Stomach (tissue), 9 donors: ENCODE data around the gene PHF23. TPM values are rescaled to one million over a fixed set of nuclear protein-coding genes. Genes with fewer than 3 reads are reported as not detected.
A peak's percentile ranks its signal among the peaks of the same experiment; 100 is the strongest.

Experiments
- DNase-seq, 2 donors: peaks; one replicate each; pipeline versions ENCODE4 v3.0.0 to v3.0.0-alpha.2; 2013 to 2019
- H3K27ac ChIP-seq, 5 donors: fragments of 200-600 bp in 4 of 5; sonication (generic) in 4 of 5; one replicate each; pipeline ENCODE4 v1.5.1; 2013 to 2019; ENCODE audit warnings: mild to moderate bottlenecking in 1 of 5, moderate library complexity in 1 of 5
- H3K27me3 ChIP-seq, 3 donors: fragments of 200-600 bp; sonication (generic); one replicate each; pipeline ENCODE4 v1.5.1; 2017 to 2019; ENCODE audit warnings: mixed run types in 1 of 3
- H3K36me3 ChIP-seq, 4 donors: fragments of 200-600 bp; sonication (generic); 1 replicate in 3 of 4; 2 replicates in 1 of 4; pipeline ENCODE4 v1.5.1; 2016 to 2019
- H3K4me1 ChIP-seq, 4 donors: fragments of 200-600 bp; sonication (generic); one replicate each; pipeline ENCODE4 v1.5.1; 2016 to 2019
- H3K4me3 ChIP-seq, 4 donors: fragments of 200-600 bp; sonication (generic) in 3 of 4; one replicate each; pipeline ENCODE4 v1.5.1; 2016 to 2019; ENCODE audit warnings: mild to moderate bottlenecking in 1 of 4
- H3K9me3 ChIP-seq, 4 donors: fragments of 200-600 bp; sonication (generic); one replicate each; pipeline ENCODE4 v1.5.1; 2016 to 2019
- EP300 ChIP-seq: sonication (generic); formaldehyde crosslinking; IDR thresholded peaks from one replicate; pipeline ENCODE4 v1.6.1; 2017; ENCODE audit warnings: antibody characterized with exemption
- POLR2A ChIP-seq, 4 donors: fragments of 450-650 bp; IDR thresholded peaks; one replicate each; pipeline ENCODE4 v1.6.1; 2016; ENCODE audit warnings: antibody characterized with exemption in 4 of 4, control low read depth in 2 of 4, mild to moderate bottlenecking in 1 of 4, moderate library complexity in 1 of 4
- POLR2AphosphoS5 ChIP-seq, 3 donors: sonication (generic); formaldehyde crosslinking; IDR thresholded peaks; one replicate each; pipeline ENCODE4 v1.6.1; 2016; ENCODE audit warnings: antibody characterized with exemption in 3 of 3
- WGBS, 5 donors: extraction: QIAGEN DNeasy Blood & Tissue Kit in 3 of 5; methylation state at CpG; one replicate each; pipeline versions ENCODE4 v1.1.5 to v1.1.7; 2013 to 2018; 5-methylcytosine and 5-hydroxymethylcytosine counted together
- intact Hi-C: fragments of 100-400 bp; cut with DNase I; formaldehyde crosslinking; loops from one replicate; pipeline ENCODE4 v1.15.1; 2023; ENCODE audit warnings: low total_unique reads
- polyA plus RNA-seq, 3 donors: library from polyadenylated mRNA; stranded (reverse); fragments of 200-250 nt; gene quantifications; one replicate each; pipeline ENCODE4 v1.2.3, GENCODE V29; 2013
- total RNA-seq, 5 donors: library from RNA; depleted of rRNA; stranded (reverse); fragments of >200 nt; gene quantifications; one replicate each; pipeline versions ENCODE4 v1.1.0 to v1.2.3, GENCODE V29; 2014 to 2016
- TF ChIP-seq, protein P1 (sequence below), 7 experiments: fragments of 450-650 bp in 4 of 7; fragments of 200-600 bp in 3 of 7; sonication (generic) in 3 of 7; IDR thresholded peaks; one replicate each; pipeline ENCODE4 v1.5.1; 2016 to 2019; ENCODE audit warnings: antibody characterized with exemption in 7 of 7, control low read depth in 2 of 7, mild to moderate bottlenecking in 1 of 7
- donor health status: healthy with polysubstance abuse.
- donor health status: Bipolar disorder and iron deficiency.
- donor health status: healthy.

The PHF23 gene
- total and polyA plus RNA-seq, 8 donors = 5.2 to 27.2 (median 21.4) TPM

DNA sequence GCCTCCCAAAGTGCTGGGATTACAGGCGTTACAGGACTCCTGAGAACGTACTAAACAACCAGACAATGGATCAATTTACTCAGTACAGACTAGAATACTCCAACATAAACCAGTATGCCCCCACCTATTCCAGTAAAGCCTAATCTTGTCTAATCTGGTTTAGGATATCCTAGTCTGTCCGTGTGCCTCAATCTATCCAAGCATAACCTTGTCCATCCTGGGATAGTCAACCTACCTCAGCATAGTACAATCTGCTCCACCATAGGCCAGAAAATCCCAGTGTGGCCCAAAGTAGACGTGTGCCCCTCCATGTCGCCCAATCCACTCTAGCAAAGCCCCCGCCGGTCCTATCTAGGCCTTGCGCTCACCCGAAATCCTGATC lies 5.6 kb downstream of the PHF23 start:
- no peak for TF ChIP-seq POLR2A (IDR thresholded peaks at IDR 0.05)
- TF ChIP-seq POLR2AphosphoS5 (IDR thresholded peaks at IDR 0.05) = no peak
- TF ChIP-seq, protein P1, sequence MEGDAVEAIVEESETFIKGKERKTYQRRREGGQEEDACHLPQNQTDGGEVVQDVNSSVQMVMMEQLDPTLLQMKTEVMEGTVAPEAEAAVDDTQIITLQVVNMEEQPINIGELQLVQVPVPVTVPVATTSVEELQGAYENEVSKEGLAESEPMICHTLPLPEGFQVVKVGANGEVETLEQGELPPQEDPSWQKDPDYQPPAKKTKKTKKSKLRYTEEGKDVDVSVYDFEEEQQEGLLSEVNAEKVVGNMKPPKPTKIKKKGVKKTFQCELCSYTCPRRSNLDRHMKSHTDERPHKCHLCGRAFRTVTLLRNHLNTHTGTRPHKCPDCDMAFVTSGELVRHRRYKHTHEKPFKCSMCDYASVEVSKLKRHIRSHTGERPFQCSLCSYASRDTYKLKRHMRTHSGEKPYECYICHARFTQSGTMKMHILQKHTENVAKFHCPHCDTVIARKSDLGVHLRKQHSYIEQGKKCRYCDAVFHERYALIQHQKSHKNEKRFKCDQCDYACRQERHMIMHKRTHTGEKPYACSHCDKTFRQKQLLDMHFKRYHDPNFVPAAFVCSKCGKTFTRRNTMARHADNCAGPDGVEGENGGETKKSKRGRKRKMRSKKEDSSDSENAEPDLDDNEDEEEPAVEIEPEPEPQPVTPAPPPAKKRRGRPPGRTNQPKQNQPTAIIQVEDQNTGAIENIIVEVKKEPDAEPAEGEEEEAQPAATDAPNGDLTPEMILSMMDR (IDR thresholded peaks at IDR 0.05) = no peak
- TF ChIP-seq EP300 = no peak
- Histone ChIP-seq H3K36me3 (peaks cover 33 to 43% (median 40%) of the 10 kb centered on the region in 4 donors), H3K4me1 (peaks cover 37 to 64% (median 57%) of the 10 kb centered on the region in 4 donors), H3K9me3 (no peaks in the 10 kb centered on the region), H3K27ac (peak overlapping the region; percentile 76 to 94 (median 91)), H3K4me3 (peak overlapping the region; percentile 63 to 99 (median 89)), H3K27me3 (no peaks in the 10 kb centered on the region)
- DNase-seq = no peak
- intact Hi-C loops = no loop called here
- WGBS, 5 donors = 1 to 3% (median 2%) methylated on average over 9 of the region's 9 CpGs

DNA sequence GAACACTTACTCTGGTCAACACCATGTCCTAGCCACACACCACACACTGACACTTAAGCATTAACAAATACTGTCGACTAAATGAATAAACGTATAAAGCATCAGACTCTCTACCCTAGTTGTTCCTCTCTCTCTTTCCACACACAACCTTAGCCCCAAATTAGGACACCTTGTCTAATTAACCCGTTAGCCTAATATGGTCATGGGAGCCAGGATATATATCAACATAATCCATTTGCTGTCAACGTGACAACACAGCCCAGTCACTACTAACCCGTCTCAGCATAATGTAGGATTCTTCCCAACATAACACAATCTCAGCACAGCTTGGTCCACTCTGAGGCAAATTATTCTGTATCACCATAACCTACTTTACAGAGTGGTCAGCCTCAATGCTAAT lies 7.1 kb downstream of the PHF23 start:
- no peak overlapping the region for H3K27ac ChIP-seq
- intact Hi-C loops = no loop called here
- 71 to 87% (median 78%) methylated on average over 5 of the region's 5 CpGs for whole genome bisulfite sequencing, 5 donors
- TF ChIP-seq POLR2AphosphoS5 (IDR thresholded peaks at IDR 0.05) (no peak), POLR2A (IDR thresholded peaks at IDR 0.05) (no peak), EP300 (no peak)
- TF ChIP-seq, protein P1 (IDR thresholded peaks at IDR 0.05) = no peak
- H3K9me3 ChIP-seq = no peaks in the 10 kb centered on the region
- peak overlapping the region in 1 of 4 donors; percentile 99 for H3K4me3 ChIP-seq
- peaks cover 32 to 58% (median 50%) of the 10 kb centered on the region in 4 donors for H3K4me1 ChIP-seq
- H3K27me3 ChIP-seq = no peaks in the 10 kb centered on the region
- no peak for DNase-seq
- peaks cover 42 to 58% (median 55%) of the 10 kb centered on the region in 4 donors for H3K36me3 ChIP-seq

DNA sequence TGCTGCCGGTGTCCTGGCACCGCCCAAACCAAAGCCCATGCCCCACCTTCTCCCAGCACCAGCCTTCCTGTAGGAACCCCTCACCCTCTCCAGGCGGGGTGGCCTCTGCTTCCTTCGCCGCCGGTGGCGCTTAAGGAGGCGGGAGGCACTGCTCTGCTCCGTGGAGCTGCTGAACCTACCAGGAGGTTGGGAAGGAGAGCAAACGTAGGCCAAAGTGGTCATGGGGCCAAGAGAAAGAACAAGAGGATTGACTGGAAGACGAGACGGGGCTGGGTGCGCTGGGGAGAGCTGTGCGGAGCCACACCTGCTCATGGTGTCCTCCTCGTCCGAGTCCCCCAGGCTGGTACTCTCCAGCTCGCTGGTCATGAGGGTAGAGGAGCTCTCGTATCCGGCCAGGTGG lies 9.8 kb downstream of the PHF23 start:
- WGBS, 5 donors = 92 to 97% (median 96%) methylated on average over 16 to 19 of the region's 19 CpGs

DNA sequence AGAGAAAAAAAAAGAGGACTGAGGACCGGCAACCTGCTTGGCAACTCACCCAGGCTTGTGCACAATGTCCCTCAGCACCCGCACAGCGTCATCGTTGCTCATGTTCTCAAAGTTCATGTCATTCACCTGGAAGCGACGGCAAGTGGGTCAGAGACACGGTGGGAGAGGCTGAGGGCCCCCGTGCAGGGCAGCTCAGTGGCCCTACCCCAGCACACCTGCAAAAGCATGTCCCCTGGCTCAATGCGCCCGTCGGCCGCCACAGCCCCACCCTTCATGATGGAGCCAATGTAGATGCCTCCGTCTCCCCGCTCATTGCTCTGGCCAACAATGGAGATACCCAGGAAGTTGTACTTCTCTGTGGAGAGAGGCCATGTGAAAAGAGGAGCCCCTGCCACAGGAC lies 10.3 kb downstream of the PHF23 start:
- no peak overlapping the region for H3K27ac ChIP-seq
- H3K4me3 ChIP-seq = no peak overlapping the region
- intact Hi-C loops = no loop called here
- H3K9me3 ChIP-seq = no peaks in the 10 kb centered on the region
- H3K27me3 ChIP-seq = no peaks in the 10 kb centered on the region
- peaks cover 58 to 68% (median 68%) of the 10 kb centered on the region in 4 donors for H3K36me3 ChIP-seq
- TF ChIP-seq POLR2AphosphoS5 (IDR thresholded peaks at IDR 0.05) (no peak), EP300 (no peak), POLR2A (IDR thresholded peaks at IDR 0.05) (no peak)
- TF ChIP-seq, protein P1 (IDR thresholded peaks at IDR 0.05) = no peak
- no peak for DNase-seq
- H3K4me1 ChIP-seq = peaks cover 18 to 48% (median 29%) of the 10 kb centered on the region in 4 donors
- WGBS, 5 donors = 87 to 92% (median 88%) methylated on average over 10 to 14 of the region's 14 CpGs

More for the DNA sequence above, 9.8 kb downstream of the PHF23 start:
- intact Hi-C loops = no loop called here
- no peak overlapping the region for H3K27ac ChIP-seq
- H3K9me3 ChIP-seq = no peaks in the 10 kb centered on the region
- no peaks in the 10 kb centered on the region for H3K27me3 ChIP-seq
- no peak for DNase-seq
- TF ChIP-seq EP300 (no peak), POLR2A (IDR thresholded peaks at IDR 0.05) (no peak), POLR2AphosphoS5 (IDR thresholded peaks at IDR 0.05) (no peak)
- TF ChIP-seq, protein P1 (IDR thresholded peaks at IDR 0.05) = no peak
- peaks cover 18 to 43% (median 30%) of the 10 kb centered on the region in 4 donors for H3K4me1 ChIP-seq
- H3K36me3 ChIP-seq = peaks cover 53 to 62% (median 62%) of the 10 kb centered on the region in 4 donors
- H3K4me3 ChIP-seq = no peak overlapping the region
